ENCODE data around the gene OPN1MW3.
"Not testable (repeated sequence)": the region's sequence is repeated elsewhere in the genome, so short reads cannot be mapped to it uniquely, and the experiment has no call there.

Gene OPN1MW3

GRCh38 chrX:154257282-154257681 is at the start of gene OPN1MW3:
OPN1MW3 (plus strand) TSS chrX:154257582; CDS start chrX:154257620, 38 bp downstream.
- not testable (repeated sequence) for DNase-seq (ENCODE audit: low spot score in 2 of 2); H3K4me3 Mint-ChIP-seq; H3K36me3 Mint-ChIP-seq (ENCODE audit: insufficient read depth); H3K27ac Mint-ChIP-seq (ENCODE audit: low read depth); H3K4me1 Mint-ChIP-seq; H3K27me3 Mint-ChIP-seq; H3K9me3 Mint-ChIP-seq; ATAC-seq (replicated peaks; ENCODE audit: extremely low read depth, poor library complexity, severe bottlenecking)

- not testable (repeated sequence) for H3K9me3 Mint-ChIP-seq; H3K27me3 Mint-ChIP-seq; H3K4me3 Mint-ChIP-seq; H3K27ac Mint-ChIP-seq (ENCODE audit: low read depth); DNase-seq (ENCODE audit: low spot score in 2 of 2); H3K36me3 Mint-ChIP-seq (ENCODE audit: insufficient read depth); H3K4me1 Mint-ChIP-seq
- peak; percentile 94 for ATAC-seq (replicated peaks; ENCODE audit: extremely low read depth, poor library complexity, severe bottlenecking)
These were observed 47.5 kb upstream of the OPN1MW3 start for GRCh38 chrX:154209670-154210418.

- H3K9me3 Mint-ChIP-seq; DNase-seq (ENCODE audit: low spot score in 2 of 2); H3K27ac Mint-ChIP-seq (ENCODE audit: low read depth); H3K4me3 Mint-ChIP-seq; H3K36me3 Mint-ChIP-seq (ENCODE audit: insufficient read depth); ATAC-seq (replicated peaks; ENCODE audit: extremely low read depth, poor library complexity, severe bottlenecking); H3K27me3 Mint-ChIP-seq; H3K4me1 Mint-ChIP-seq: not testable (repeated sequence)
These were observed 46.3 kb upstream of the OPN1MW3 start for GRCh38 chrX:154211057-154211456.

- H3K4me3 Mint-ChIP-seq; ATAC-seq (replicated peaks; ENCODE audit: extremely low read depth, poor library complexity, severe bottlenecking); H3K9me3 Mint-ChIP-seq; H3K36me3 Mint-ChIP-seq (ENCODE audit: insufficient read depth); DNase-seq (ENCODE audit: low spot score in 2 of 2); H3K27ac Mint-ChIP-seq (ENCODE audit: low read depth); H3K27me3 Mint-ChIP-seq; H3K4me1 Mint-ChIP-seq: not testable (repeated sequence)
These were observed 45.9 kb upstream of the OPN1MW3 start for GRCh38 chrX:154211499-154211898.

GRCh38 chrX:154219456-154219855 is 37.9 kb upstream of the OPN1MW3 start, which contains the start of gene OPN1MW2:
OPN1MW2 (plus strand) TSS chrX:154219756; CDS start chrX:154219816, 60 bp downstream.
- not testable (repeated sequence) for H3K27me3 Mint-ChIP-seq; H3K4me1 Mint-ChIP-seq; H3K27ac Mint-ChIP-seq (ENCODE audit: low read depth); H3K36me3 Mint-ChIP-seq (ENCODE audit: insufficient read depth); ATAC-seq (replicated peaks; ENCODE audit: extremely low read depth, poor library complexity, severe bottlenecking); H3K9me3 Mint-ChIP-seq; H3K4me3 Mint-ChIP-seq; DNase-seq (ENCODE audit: low spot score in 2 of 2)

GRCh38 chrX:154225292-154225691 is 32.1 kb upstream of the OPN1MW3 start:
- not testable (repeated sequence) for H3K9me3 Mint-ChIP-seq; H3K4me3 Mint-ChIP-seq; H3K36me3 Mint-ChIP-seq (ENCODE audit: insufficient read depth); H3K27ac Mint-ChIP-seq (ENCODE audit: low read depth); H3K27me3 Mint-ChIP-seq; ATAC-seq (replicated peaks; ENCODE audit: extremely low read depth, poor library complexity, severe bottlenecking); DNase-seq (ENCODE audit: low spot score in 2 of 2); H3K4me1 Mint-ChIP-seq

GRCh38 chrX:154226706-154227105 is 30.7 kb upstream of the OPN1MW3 start:
- not testable (repeated sequence) for H3K4me1 Mint-ChIP-seq; DNase-seq (ENCODE audit: low spot score in 2 of 2); ATAC-seq (replicated peaks; ENCODE audit: extremely low read depth, poor library complexity, severe bottlenecking); H3K36me3 Mint-ChIP-seq (ENCODE audit: insufficient read depth); H3K27me3 Mint-ChIP-seq; H3K9me3 Mint-ChIP-seq; H3K4me3 Mint-ChIP-seq; H3K27ac Mint-ChIP-seq (ENCODE audit: low read depth)

- H3K27ac Mint-ChIP-seq (ENCODE audit: low read depth); H3K27me3 Mint-ChIP-seq; H3K36me3 Mint-ChIP-seq (ENCODE audit: insufficient read depth); H3K9me3 Mint-ChIP-seq; ATAC-seq (replicated peaks; ENCODE audit: extremely low read depth, poor library complexity, severe bottlenecking); DNase-seq (ENCODE audit: low spot score in 2 of 2); H3K4me3 Mint-ChIP-seq; H3K4me1 Mint-ChIP-seq: not testable (repeated sequence)
These were observed 25.9 kb upstream of the OPN1MW3 start for GRCh38 chrX:154231443-154231842.

- H3K9me3 Mint-ChIP-seq; H3K4me1 Mint-ChIP-seq; ATAC-seq (replicated peaks; ENCODE audit: extremely low read depth, poor library complexity, severe bottlenecking); H3K4me3 Mint-ChIP-seq; H3K27ac Mint-ChIP-seq (ENCODE audit: low read depth); DNase-seq (ENCODE audit: low spot score in 2 of 2); H3K36me3 Mint-ChIP-seq (ENCODE audit: insufficient read depth); H3K27me3 Mint-ChIP-seq: not testable (repeated sequence)
These were observed 23.8 kb upstream of the OPN1MW3 start for GRCh38 chrX:154233620-154234019.

- peaks cover 11% of the 10 kb centered on the region for H3K4me1 Mint-ChIP-seq
- ATAC-seq (replicated peaks; ENCODE audit: extremely low read depth, poor library complexity, severe bottlenecking); DNase-seq (ENCODE audit: low spot score in 2 of 2); H3K36me3 Mint-ChIP-seq (ENCODE audit: insufficient read depth); H3K4me3 Mint-ChIP-seq; H3K27me3 Mint-ChIP-seq; H3K9me3 Mint-ChIP-seq; H3K27ac Mint-ChIP-seq (ENCODE audit: low read depth): not testable (repeated sequence)
These were observed 18.3 kb upstream of the OPN1MW3 start for GRCh38 chrX:154238939-154239559.

- peak overlapping the region; percentile 74 for H3K27ac Mint-ChIP-seq (ENCODE audit: low read depth)
- not testable (repeated sequence) for ATAC-seq (replicated peaks; ENCODE audit: extremely low read depth, poor library complexity, severe bottlenecking); H3K27me3 Mint-ChIP-seq; DNase-seq (ENCODE audit: low spot score in 2 of 2); H3K36me3 Mint-ChIP-seq (ENCODE audit: insufficient read depth); H3K9me3 Mint-ChIP-seq; H3K4me3 Mint-ChIP-seq
- H3K4me1 Mint-ChIP-seq: peaks cover 11% of the 10 kb centered on the region
These were observed 17.3 kb upstream of the OPN1MW3 start for GRCh38 chrX:154239982-154240503.

GRCh38 chrX:154247377-154248045 is 9.9 kb upstream of the OPN1MW3 start:
- peak; percentile 95 for ATAC-seq (replicated peaks; ENCODE audit: extremely low read depth, poor library complexity, severe bottlenecking)
- H3K36me3 Mint-ChIP-seq (ENCODE audit: insufficient read depth); DNase-seq (ENCODE audit: low spot score in 2 of 2); H3K4me1 Mint-ChIP-seq; H3K9me3 Mint-ChIP-seq; H3K27me3 Mint-ChIP-seq; H3K4me3 Mint-ChIP-seq: not testable (repeated sequence)
- H3K27ac Mint-ChIP-seq (ENCODE audit: low read depth): peak overlapping the region; percentile 71
